Right cardiac atrium (tissue), 5 donors: ENCODE measurements around the gene LGR6. TPM values are rescaled to one million over a fixed set of nuclear protein-coding genes. Genes with fewer than 3 reads are reported as not detected.

ENCODE experiments used
- ATAC-seq, 2 donors: fragments of 200-7000 bp; cut with Tn5 transposase; one replicate each; pipeline versions ENCODE4 v1.8.0 to v1.9.1; 2020; ENCODE audit warnings: moderate library complexity in 2 of 2, mild to moderate bottlenecking in 1 of 2
- DNase-seq, 3 donors: peaks; one replicate each; pipeline ENCODE4 v3.0.0-alpha.2; 2020
- H3K27ac ChIP-seq: one replicate; pipeline ENCODE4 v1.5.1; 2013; ENCODE audit warnings: mild to moderate bottlenecking, low read length, control low read depth, moderate library complexity
- H3K27me3 ChIP-seq: one replicate; pipeline ENCODE4 v1.6.1; 2013; ENCODE audit not compliant: control insufficient read depth, insufficient read depth
- H3K4me1 ChIP-seq: one replicate; pipeline ENCODE4 v1.6.1; 2013; ENCODE audit warnings: low read length; ENCODE audit not compliant: control insufficient read depth, insufficient read depth
- H3K4me3 ChIP-seq: one replicate; pipeline ENCODE4 v1.5.1; 2013; ENCODE audit warnings: low read length, control low read depth
- H3K9me3 ChIP-seq: one replicate; pipeline ENCODE4 v1.6.1; 2013; ENCODE audit warnings: low read length; ENCODE audit not compliant: control insufficient read depth
- WGBS: extraction: QIAGEN DNeasy Blood & Tissue Kit; methylation state at CpG from one replicate; pipeline ENCODE4 v1.1.7; 2013; 5-methylcytosine and 5-hydroxymethylcytosine counted together
- intact Hi-C, 4 donors: fragments of 100-400 bp; cut with DNase I; formaldehyde crosslinking; loops; one replicate each; pipeline versions ENCODE4 v1.11.0 to v1.14.0; 2022 to 2023
- polyA plus RNA-seq: library from polyadenylated mRNA; stranded (reverse); fragments of 200-250 nt; gene quantifications from one replicate; pipeline ENCODE4 v1.2.3, GENCODE V29; 2013
- total RNA-seq, 4 donors: library from RNA; stranded (reverse); fragmentation: NEBNext Ultra II Directional; extraction: Animal tissue kit (Norgen Biotek cat#: 25700); gene quantifications; one replicate each; pipeline ENCODE4 v1.2.1, GENCODE V29; 2021
- donor health status: healthy with polysubstance abuse.
- donor health status: DM: no; HTN: yes; CAD: no.
- donor health status: DM: no; HTN: no; CAD: no.
- donor health status: DM: no; HTN: yes; CAD: no; lungs with severe emphysema.
- donor health status: DM: yes; HTN: yes; CAD: no.

The LGR6 gene
- total and polyA plus RNA-seq, 5 donors: 22.4 to 52.7 (median 29.0) TPM

DNA sequence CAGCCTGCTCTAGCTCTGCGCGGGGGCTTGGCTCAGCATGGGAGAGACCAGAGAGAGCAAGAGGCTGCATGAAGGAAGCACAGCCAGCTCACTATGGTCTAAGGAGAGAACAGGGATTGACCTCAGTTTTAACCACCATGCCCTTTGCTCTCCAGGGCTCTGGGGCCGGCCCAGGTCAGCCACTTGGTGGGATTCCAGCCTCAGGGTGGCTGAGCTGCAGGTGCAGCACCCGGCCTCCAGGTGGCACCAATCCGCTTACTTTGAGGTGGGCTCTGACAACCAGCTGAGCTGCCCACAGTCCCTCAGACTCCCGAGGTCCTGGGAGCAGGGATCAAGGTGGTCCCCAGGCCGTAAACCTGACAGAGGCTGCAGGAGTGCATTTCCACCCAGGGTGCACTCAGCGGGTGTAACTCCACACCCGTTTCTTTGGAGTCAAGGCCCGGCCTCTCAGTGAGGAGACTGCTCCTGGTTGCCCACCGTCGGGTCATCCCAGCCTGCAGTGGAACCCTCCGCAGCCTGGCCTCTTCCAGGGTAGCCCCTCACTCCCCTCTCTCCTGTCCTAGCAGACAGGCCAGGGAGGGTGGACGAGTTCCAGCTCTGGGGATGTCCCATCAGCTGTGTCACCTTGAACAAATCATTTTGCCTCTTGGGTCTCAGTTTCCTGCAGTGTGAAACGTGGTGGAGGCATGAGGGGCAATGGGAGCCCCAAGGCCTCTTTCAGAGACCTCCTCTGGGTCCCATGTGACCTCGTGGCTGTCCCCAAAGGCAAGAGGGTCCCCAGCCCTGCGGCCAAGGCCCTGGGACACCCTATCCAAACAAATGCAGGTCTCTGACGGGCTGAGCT, 607 bp upstream of the LGR6 start:
- ATAC-seq (peak; percentile 49 to 65), DNase-seq (peak; percentile 51 to 85 (median 85))
- Histone ChIP-seq H3K9me3 (no peaks in the 10 kb centered on the region), H3K27ac (no peak overlapping the region), H3K27me3 (no peaks in the 10 kb centered on the region), H3K4me3 (no peak overlapping the region), H3K4me1 (no peaks in the 10 kb centered on the region)
- WGBS: 28% methylated on average over 18 of the region's 18 CpGs
- intact Hi-C loops: loop anchor here in 1 of 4 donors (2.0 to 5.0 kb wide), 2 partner anchors 122 to 529 kb away; no protein-coding TSS in a partner anchor

DNA sequence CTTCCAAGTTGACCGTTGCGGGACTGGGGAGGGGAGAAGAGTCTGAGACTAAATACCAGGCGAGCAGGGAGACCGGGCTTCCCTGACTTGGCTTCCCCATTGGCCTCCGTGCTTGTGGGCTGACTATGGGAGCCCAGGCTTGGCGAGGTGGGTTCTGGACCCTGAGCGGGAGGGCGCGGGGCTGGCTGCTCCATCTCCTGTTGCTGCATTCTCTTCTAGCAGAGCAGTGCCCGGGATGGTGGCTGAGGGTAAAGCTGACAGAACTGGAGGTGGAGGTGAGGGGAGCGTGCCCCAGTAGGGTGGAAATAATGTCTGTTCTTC, 689 bp downstream of the LGR6 start:
- Histone ChIP-seq H3K27ac (no peak overlapping the region), H3K27me3 (no peaks in the 10 kb centered on the region), H3K4me1 (no peaks in the 10 kb centered on the region), H3K4me3 (no peak overlapping the region), H3K9me3 (no peaks in the 10 kb centered on the region)
- intact Hi-C loops: loop anchor here in 1 of 4 donors (5.0 kb wide), 1 partner anchor 528 kb away; no protein-coding TSS in a partner anchor
- ATAC-seq (no peak), DNase-seq (no peak)
- WGBS: 44% methylated on average over 11 of the region's 11 CpGs

DNA sequence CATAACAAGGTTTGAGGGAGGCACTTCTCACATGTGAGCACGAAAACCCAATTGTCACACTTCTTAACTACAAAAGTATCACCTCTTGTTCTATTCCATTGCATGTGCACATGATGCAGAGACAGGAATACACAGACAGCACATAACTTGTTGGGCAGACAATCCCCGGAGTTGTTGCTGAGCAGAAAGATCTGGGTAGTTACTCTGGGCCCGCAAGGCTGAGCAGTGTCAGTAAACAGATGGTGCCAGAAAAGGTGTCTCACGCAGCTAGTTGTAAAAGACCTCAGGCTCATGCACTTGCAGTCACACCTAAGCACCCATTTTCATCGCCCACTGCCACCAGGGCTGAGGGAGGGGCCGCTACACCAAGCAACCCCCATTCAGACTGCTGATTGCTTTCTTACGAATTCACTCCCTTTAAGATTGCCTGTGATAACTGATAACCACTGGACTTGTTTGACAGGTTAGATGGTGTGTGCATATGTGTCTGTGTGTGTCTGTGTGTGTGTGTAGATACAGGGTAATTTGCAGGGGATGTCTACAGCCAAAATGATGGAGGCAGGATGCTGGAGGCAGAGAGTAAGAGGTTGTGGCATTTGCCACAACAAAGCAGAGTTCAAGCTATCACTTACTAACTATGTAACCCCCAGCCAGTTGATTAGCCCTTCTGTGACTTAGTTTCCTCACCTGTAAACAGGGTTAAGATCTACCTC, 4.2 kb downstream of the LGR6 start:
- DNase-seq: no peak
- peak overlapping the region; percentile 16 for H3K27ac ChIP-seq
- H3K4me3 ChIP-seq: no peak overlapping the region
- intact Hi-C loops: no loop called here
- no peak for ATAC-seq
- no peaks in the 10 kb centered on the region for H3K27me3 ChIP-seq
- WGBS: 68% methylated on average over 7 of the region's 7 CpGs
- no peaks in the 10 kb centered on the region for H3K9me3 ChIP-seq
- no peaks in the 10 kb centered on the region for H3K4me1 ChIP-seq

DNA sequence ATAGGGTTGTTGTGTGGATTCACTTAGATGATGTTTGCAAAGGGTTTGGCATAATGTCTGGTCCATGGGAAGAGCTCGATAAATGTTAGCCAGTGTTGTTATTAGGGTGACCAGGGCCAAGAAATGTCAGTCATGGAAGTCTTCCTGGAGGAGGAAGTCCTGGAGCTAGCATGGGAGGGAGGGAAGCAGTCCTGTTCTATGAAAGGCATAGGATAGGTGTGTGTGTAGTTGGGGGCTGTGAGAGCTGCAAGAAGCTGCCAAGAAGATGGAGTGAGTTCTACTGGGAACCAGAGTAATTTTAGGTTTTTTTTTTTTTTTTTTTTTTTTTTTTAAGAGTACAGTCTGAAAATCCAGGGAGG, 4.7 kb downstream of the LGR6 start:
- ATAC-seq: no peak
- no peak for DNase-seq
- Histone ChIP-seq H3K27me3 (no peaks in the 10 kb centered on the region), H3K9me3 (no peaks in the 10 kb centered on the region), H3K4me1 (no peaks in the 10 kb centered on the region), H3K4me3 (no peak overlapping the region), H3K27ac (no peak overlapping the region)
- intact Hi-C loops: no loop called here
- WGBS: 75% methylated on average over 1 of the region's 1 CpG

DNA sequence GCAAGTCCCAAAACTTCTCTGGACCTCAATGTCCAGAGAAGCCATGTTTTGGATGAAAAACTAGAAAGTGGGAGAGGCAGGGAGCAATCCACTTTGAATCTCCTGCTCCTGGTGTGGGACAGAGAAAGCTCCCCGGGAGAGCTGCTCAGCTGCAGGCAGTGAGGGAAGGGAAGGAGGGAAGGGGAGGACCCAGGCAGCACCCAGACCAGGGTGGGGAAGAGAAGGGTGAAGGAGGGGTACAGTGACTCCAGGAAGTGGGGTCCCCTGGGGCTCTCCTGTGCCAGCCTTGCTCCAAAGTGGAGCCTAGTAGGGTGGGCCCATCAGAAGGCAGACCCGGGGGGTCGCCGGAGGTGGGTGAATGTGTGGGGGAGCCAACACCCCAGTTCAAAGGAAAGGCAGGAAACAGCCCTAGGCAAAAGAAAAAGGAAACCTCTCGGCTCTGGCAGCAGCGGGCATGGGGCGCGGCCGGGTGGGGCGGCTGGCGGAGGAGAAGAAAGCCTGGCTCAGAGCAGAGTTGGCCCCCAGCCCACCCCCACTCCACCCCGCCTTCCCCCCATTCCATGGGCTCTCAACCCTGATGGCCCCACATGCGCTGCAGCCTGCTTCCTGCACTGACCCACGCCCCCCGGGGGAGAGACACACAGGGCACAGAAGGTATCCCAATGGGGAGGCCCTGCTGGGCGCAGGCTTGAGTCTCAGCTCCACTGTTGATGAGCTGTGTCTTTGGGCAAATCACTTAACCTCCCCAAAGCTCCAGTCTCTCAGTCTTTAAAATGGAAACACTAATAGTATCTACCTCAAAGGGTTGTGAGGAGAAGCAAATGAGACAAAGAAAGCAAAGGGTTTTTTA, 5.7 kb downstream of the LGR6 start:
- Histone ChIP-seq H3K4me1 (no peaks in the 10 kb centered on the region), H3K27me3 (no peaks in the 10 kb centered on the region), H3K9me3 (no peaks in the 10 kb centered on the region), H3K4me3 (no peak overlapping the region), H3K27ac (peak overlapping the region; percentile 87)
- WGBS: 45% methylated on average over 16 of the region's 16 CpGs
- intact Hi-C loops: no loop called here
- ATAC-seq: peak in 1 of 2 donors; percentile 10
- DNase-seq: peak in 2 of 3 donors; percentile 60 to 78

DNA sequence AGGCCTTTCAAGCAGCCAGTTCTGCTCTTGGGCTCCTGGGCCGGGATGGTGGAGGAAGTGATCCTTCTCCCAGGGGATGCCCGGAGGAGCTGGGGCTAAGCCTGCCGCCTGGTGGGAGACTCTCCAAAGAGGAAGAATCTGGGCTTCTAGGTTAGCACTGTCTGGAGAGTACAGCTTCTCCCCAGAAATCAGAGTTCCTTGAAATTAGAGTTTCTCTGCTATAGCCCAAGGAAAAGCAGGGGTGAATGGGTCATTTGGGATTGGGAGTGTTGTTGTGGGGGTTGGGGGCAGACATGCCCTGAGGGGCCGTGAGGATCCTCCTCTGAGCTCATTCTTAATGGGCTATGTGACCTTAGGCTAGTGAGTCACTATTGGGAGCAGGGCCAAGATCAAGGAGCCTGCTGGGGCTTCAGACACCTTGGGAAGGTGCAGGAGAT, 6.5 kb downstream of the LGR6 start:
- Histone ChIP-seq H3K4me3 (no peak overlapping the region), H3K4me1 (no peaks in the 10 kb centered on the region), H3K9me3 (no peaks in the 10 kb centered on the region), H3K27ac (peak overlapping the region; percentile 95), H3K27me3 (no peaks in the 10 kb centered on the region)
- peak in 1 of 2 donors; percentile 12 for ATAC-seq
- WGBS: 36% methylated on average over 4 of the region's 4 CpGs
- no peak for DNase-seq
- intact Hi-C loops: no loop called here

DNA sequence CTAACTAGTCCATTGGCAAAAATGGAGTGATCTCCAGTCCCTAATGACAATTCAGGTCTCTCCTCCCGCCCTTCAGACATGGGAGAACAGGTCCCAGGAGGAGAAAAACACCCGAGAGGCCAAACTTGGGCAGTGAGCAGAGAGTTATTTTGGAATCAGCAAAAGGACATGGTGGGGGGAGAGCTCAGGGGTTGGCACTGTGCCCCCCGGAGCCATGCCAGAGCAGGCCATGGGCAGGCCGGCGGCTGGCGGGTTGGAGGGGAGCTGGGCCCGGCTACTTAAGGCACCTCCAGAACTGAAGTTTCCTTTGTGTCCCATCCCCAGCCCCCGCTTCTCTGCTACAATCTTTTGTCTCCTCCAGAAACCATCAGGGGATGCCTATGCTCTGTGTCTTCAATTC, 7.1 kb downstream of the LGR6 start:
- H3K4me3 ChIP-seq: no peak overlapping the region
- H3K9me3 ChIP-seq: no peaks in the 10 kb centered on the region
- DNase-seq: peak; percentile 59 to 89 (median 81)
- ATAC-seq: peak; percentile 65 to 79
- H3K27me3 ChIP-seq: no peaks in the 10 kb centered on the region
- intact Hi-C loops: no loop called here
- peak overlapping the region; percentile 95 for H3K27ac ChIP-seq
- 51% methylated on average over 8 of the region's 8 CpGs for WGBS
- no peaks in the 10 kb centered on the region for H3K4me1 ChIP-seq

DNA sequence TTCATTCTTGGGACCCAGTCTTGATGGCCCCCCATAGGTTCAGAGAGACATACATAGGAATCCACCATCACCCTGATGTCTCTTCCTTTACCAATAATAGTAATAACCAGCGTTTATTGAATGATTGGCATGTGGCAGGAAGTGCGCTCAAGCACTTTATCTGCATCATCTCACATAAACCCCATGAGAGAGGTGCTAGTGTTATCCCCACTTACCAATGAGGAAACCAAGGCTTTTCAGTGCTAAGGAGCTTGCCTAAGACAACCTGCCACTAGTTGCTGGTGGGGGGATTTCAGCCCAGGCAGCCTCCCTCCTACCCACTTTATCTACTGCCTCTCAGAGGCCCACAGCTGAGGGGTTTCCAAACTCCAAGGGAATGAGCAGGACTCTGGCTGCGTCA, 7.7 kb downstream of the LGR6 start:
- H3K27me3 ChIP-seq: no peaks in the 10 kb centered on the region
- H3K27ac ChIP-seq: no peak overlapping the region
- H3K4me3 ChIP-seq: no peak overlapping the region
- 47% methylated on average over 3 of the region's 3 CpGs for WGBS
- DNase-seq: no peak
- no peaks in the 10 kb centered on the region for H3K9me3 ChIP-seq
- no peaks in the 10 kb centered on the region for H3K4me1 ChIP-seq
- intact Hi-C loops: no loop called here
- ATAC-seq: no peak

DNA sequence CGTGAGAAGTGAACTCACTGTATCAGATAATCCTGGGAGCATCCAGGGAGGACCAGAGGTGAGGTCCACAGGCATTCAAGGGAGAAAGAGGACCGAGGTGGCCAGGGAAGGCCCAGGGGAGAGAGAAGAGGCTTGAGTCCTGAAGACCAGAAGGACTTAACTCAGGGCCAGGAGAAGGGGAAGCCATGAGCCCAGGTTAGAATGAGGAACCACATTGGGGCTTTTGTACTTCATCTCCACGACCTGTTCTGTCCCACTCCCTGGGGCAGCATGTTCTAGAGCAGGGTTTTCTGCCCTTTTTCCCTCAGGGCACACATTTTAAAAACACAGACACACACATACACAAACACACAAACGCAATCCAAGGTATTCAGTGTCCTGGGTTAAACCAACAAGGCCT, 8.4 kb downstream of the LGR6 start:
- Histone ChIP-seq H3K4me1 (no peaks in the 10 kb centered on the region), H3K9me3 (no peaks in the 10 kb centered on the region), H3K4me3 (no peak overlapping the region), H3K27me3 (no peaks in the 10 kb centered on the region), H3K27ac (peak overlapping the region; percentile 87)
- ATAC-seq: no peak
- DNase-seq: no peak
- intact Hi-C loops: no loop called here
- WGBS: 48% methylated on average over 4 of the region's 4 CpGs

DNA sequence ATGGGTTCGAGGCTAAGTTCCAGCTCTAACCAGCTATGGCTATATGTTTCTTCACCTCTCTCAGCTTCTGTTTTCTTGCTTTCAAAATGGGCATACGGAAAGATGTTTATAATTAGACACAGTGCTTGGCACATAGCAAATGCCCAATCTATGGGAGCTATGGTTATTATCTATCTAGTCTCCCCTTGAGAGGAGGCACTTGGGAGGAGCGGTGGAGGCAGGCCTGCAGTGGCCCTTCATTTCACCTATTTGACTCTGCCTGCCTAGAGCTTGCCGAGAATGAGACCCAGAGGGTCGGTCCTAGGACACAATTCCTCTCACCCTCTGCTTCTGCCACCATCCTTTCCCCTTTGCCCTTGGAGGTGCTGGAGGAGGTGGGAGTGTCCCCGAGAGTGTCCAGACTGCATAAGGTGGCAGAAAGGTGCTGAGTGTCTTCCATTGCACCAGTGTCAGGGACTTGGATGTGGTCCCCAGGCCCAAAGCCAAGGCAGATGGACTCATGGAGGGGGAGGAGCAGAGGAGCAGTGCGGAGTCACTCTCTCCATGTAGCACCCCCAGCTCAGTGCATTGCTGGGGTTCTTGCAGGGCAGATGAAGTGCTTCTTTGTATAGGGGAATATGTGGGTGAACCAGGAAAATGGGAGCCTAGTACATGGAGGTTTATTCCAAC, 9.0 kb downstream of the LGR6 start:
- whole genome bisulfite sequencing: 64% methylated on average over 7 of the region's 7 CpGs
- DNase-seq (peak; percentile 52 to 78 (median 77)), ATAC-seq (peak; percentile 76)
- H3K4me3 ChIP-seq: no peak overlapping the region
- no peaks in the 10 kb centered on the region for H3K9me3 ChIP-seq
- no peaks in the 10 kb centered on the region for H3K27me3 ChIP-seq
- no peaks in the 10 kb centered on the region for H3K4me1 ChIP-seq
- peak overlapping the region; percentile 89 for H3K27ac ChIP-seq
- intact Hi-C loops: no loop called here
